ENCODE data around the gene UNC45A.

DNA sequence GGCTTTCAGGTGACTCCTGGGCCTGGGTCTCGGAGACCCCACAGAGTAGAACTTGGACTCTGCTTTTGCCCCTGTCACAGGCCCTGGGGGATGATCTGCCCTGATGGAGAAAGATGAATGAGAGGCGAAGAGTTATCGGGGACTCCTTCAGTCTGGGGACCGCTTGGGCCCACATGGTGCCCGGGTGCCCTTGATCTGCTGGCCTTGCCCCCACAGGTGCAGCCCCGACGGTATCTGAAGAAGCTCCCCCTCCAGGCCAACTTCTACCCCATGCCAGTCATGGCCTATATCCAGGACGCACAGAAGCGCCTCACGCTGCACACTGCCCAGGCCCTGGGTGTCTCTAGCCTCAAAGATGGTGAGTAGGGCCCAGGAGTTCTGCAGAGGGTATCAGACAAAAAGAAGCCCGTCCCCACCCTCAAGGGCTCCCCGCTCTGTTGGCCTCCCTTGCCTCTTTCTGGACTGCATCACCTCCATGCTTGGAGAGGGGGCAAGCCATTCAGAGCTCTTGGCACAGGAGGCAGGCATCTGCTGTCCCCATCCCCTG is 21.6 kb upstream of the UNC45A start:
- no peak for TF ChIP-seq POLR2A (IDR thresholded peaks at IDR 0.05)
- TF ChIP-seq, protein P1, sequence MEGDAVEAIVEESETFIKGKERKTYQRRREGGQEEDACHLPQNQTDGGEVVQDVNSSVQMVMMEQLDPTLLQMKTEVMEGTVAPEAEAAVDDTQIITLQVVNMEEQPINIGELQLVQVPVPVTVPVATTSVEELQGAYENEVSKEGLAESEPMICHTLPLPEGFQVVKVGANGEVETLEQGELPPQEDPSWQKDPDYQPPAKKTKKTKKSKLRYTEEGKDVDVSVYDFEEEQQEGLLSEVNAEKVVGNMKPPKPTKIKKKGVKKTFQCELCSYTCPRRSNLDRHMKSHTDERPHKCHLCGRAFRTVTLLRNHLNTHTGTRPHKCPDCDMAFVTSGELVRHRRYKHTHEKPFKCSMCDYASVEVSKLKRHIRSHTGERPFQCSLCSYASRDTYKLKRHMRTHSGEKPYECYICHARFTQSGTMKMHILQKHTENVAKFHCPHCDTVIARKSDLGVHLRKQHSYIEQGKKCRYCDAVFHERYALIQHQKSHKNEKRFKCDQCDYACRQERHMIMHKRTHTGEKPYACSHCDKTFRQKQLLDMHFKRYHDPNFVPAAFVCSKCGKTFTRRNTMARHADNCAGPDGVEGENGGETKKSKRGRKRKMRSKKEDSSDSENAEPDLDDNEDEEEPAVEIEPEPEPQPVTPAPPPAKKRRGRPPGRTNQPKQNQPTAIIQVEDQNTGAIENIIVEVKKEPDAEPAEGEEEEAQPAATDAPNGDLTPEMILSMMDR (IDR thresholded peaks at IDR 0.05 in 8 of 11, conservative IDR thresholded peaks at IDR 0.05 in 3 of 11), result no peak
